Right cardiac atrium (tissue), 5 donors: ENCODE results near the gene TTYH1. TPM values are rescaled to one million over a fixed set of nuclear protein-coding genes. Genes with fewer than 3 reads are reported as not detected.

ENCODE experiments used
- ATAC-seq, 2 donors: fragments of 200-7000 bp; cut with Tn5 transposase; one replicate each; pipeline versions ENCODE4 v1.8.0 to v1.9.1; 2020; ENCODE audit warnings: moderate library complexity in 2 of 2, mild to moderate bottlenecking in 1 of 2
- DNase-seq, 3 donors: peaks; one replicate each; pipeline ENCODE4 v3.0.0-alpha.2; 2020
- H3K27ac ChIP-seq: one replicate; pipeline ENCODE4 v1.5.1; 2013; ENCODE audit warnings: mild to moderate bottlenecking, low read length, control low read depth, moderate library complexity
- H3K27me3 ChIP-seq: one replicate; pipeline ENCODE4 v1.6.1; 2013; ENCODE audit not compliant: control insufficient read depth, insufficient read depth
- H3K4me1 ChIP-seq: one replicate; pipeline ENCODE4 v1.6.1; 2013; ENCODE audit warnings: low read length; ENCODE audit not compliant: control insufficient read depth, insufficient read depth
- H3K4me3 ChIP-seq: one replicate; pipeline ENCODE4 v1.5.1; 2013; ENCODE audit warnings: low read length, control low read depth
- H3K9me3 ChIP-seq: one replicate; pipeline ENCODE4 v1.6.1; 2013; ENCODE audit warnings: low read length; ENCODE audit not compliant: control insufficient read depth
- WGBS: extraction: QIAGEN DNeasy Blood & Tissue Kit; methylation state at CpG from one replicate; pipeline ENCODE4 v1.1.7; 2013; 5-methylcytosine and 5-hydroxymethylcytosine counted together
- intact Hi-C, 4 donors: fragments of 100-400 bp; cut with DNase I; formaldehyde crosslinking; loops; one replicate each; pipeline versions ENCODE4 v1.11.0 to v1.14.0; 2022 to 2023
- polyA plus RNA-seq: library from polyadenylated mRNA; stranded (reverse); fragments of 200-250 nt; gene quantifications from one replicate; pipeline ENCODE4 v1.2.3, GENCODE V29; 2013
- total RNA-seq, 4 donors: library from RNA; stranded (reverse); fragmentation: NEBNext Ultra II Directional; extraction: Animal tissue kit (Norgen Biotek cat#: 25700); gene quantifications; one replicate each; pipeline ENCODE4 v1.2.1, GENCODE V29; 2021
- donor health status: healthy with polysubstance abuse.
- donor health status: DM: no; HTN: yes; CAD: no.
- donor health status: DM: no; HTN: no; CAD: no.
- donor health status: DM: no; HTN: yes; CAD: no; lungs with severe emphysema.
- donor health status: DM: yes; HTN: yes; CAD: no.

Gene TTYH1
- total and polyA plus RNA-seq, 5 donors = 2.4 to 3.6 (median 3.0) TPM

DNA sequence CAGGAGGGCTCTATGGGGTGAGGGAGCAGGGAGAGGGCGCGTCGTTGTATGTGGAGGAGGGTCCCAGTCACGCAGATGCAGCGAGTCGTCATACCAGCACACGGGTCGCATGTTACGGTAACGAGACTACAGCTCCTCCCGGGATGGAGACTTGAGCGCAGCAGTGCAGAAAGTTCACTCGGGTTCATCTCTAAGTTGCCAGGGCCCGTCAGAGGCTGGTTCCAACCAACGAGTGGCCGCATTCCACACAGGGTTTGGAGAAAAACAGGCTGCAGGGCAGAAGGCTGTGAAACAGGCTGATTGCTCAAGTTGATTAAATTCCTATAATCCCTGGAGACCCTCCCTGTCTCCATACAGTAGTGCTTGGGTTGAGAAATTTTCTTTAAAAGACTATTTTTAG, 21.9 kb upstream of the TTYH1 start:
- intact Hi-C loops = no loop called here
- no peaks in the 10 kb centered on the region for H3K4me1 ChIP-seq
- no peak overlapping the region for H3K27ac ChIP-seq
- H3K4me3 ChIP-seq = no peak overlapping the region
- 80% methylated on average over 16 of the region's 16 CpGs for WGBS
- H3K27me3 ChIP-seq = no peaks in the 10 kb centered on the region
- no peaks in the 10 kb centered on the region for H3K9me3 ChIP-seq
- ATAC-seq = peak in 1 of 2 donors; percentile 22
- no peak for DNase-seq

GRCh38 chr19:54395685-54396084, 19.6 kb upstream of the TTYH1 start:
- no peaks in the 10 kb centered on the region for H3K4me1 ChIP-seq
- no peaks in the 10 kb centered on the region for H3K9me3 ChIP-seq
- intact Hi-C loops = no loop called here
- ATAC-seq (no peak), DNase-seq (no peak)
- H3K27me3 ChIP-seq = no peaks in the 10 kb centered on the region
- H3K4me3 ChIP-seq = no peak overlapping the region
- 80% methylated on average over 8 of the region's 8 CpGs for WGBS
- no peak overlapping the region for H3K27ac ChIP-seq

- intact Hi-C loops = no loop called here
- DNase-seq (no peak), ATAC-seq (no peak)
- H3K9me3 ChIP-seq = no peaks in the 10 kb centered on the region
- no peak overlapping the region for H3K4me3 ChIP-seq
- no peaks in the 10 kb centered on the region for H3K4me1 ChIP-seq
- H3K27me3 ChIP-seq = no peaks in the 10 kb centered on the region
- H3K27ac ChIP-seq = no peak overlapping the region
- 67% methylated on average over 2 of the region's 2 CpGs for WGBS
Observed at GRCh38 chr19:54399189-54399588, 16.1 kb upstream of the TTYH1 start.

GRCh38 chr19:54400913-54401312, 14.4 kb upstream of the TTYH1 start:
- no peaks in the 10 kb centered on the region for H3K4me1 ChIP-seq
- intact Hi-C loops = no loop called here

DNA sequence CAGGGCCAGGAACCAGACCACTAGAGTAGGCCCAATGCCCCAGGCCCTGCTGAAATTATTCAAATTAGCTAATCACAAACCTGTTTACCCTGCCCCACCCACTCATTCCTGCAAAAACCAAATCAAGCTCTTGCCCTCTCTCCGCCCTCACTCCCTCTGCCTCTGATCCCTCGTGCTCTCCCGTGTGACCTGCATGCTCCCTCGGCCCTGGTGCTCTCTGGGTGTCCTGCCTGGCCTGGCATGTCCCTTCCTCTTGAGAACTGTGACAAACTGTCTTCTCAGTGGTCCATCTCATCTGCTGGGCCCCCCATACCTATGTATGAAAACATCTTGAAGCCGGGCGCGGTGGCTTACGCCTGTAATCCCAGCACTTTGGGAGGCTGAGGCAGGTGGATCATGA, 12.2 kb upstream of the TTYH1 start:
- no peak overlapping the region for H3K4me3 ChIP-seq
- ATAC-seq (no peak), DNase-seq (no peak)
- WGBS = 75% methylated on average over 8 of the region's 8 CpGs
- H3K4me1 ChIP-seq = no peaks in the 10 kb centered on the region
- H3K27ac ChIP-seq = no peak overlapping the region
- H3K27me3 ChIP-seq = no peaks in the 10 kb centered on the region
- no peaks in the 10 kb centered on the region for H3K9me3 ChIP-seq
- intact Hi-C loops = no loop called here

More at GRCh38 chr19:54400913-54401312, 14.4 kb upstream of the TTYH1 start:
- no peak for ATAC-seq
- H3K27me3 ChIP-seq = no peaks in the 10 kb centered on the region
- no peak for DNase-seq
- H3K9me3 ChIP-seq = no peaks in the 10 kb centered on the region
- H3K4me3 ChIP-seq = no peak overlapping the region
- WGBS = 75% methylated on average over 6 of the region's 6 CpGs
- no peak overlapping the region for H3K27ac ChIP-seq

DNA sequence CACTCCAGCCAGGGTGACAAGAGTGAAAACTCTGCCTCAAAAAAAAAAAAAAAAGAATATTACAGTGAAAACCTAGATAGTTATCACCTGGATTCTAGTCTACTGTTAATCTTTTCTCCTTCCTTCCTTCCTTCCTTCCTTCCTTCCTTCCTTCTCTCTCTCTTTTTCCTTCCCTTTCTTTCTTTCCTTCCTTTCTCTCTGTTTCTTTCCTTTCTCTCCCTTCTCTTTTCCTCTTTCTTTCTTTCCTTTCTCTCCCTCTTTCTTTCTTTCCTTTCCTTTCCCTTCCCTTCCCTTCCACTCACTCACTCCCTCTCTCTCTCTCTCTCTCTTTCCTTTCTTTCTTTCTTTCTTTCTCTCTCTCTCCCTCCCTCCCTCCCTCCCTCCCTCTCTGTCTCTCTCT, 9.6 kb upstream of the TTYH1 start:
- Histone ChIP-seq H3K4me1 (no peaks in the 10 kb centered on the region), H3K27me3 (no peaks in the 10 kb centered on the region), H3K27ac (no peak overlapping the region), H3K9me3 (no peaks in the 10 kb centered on the region), H3K4me3 (no peak overlapping the region)
- DNase-seq = no peak
- ATAC-seq = no peak
- intact Hi-C loops = no loop called here

DNA sequence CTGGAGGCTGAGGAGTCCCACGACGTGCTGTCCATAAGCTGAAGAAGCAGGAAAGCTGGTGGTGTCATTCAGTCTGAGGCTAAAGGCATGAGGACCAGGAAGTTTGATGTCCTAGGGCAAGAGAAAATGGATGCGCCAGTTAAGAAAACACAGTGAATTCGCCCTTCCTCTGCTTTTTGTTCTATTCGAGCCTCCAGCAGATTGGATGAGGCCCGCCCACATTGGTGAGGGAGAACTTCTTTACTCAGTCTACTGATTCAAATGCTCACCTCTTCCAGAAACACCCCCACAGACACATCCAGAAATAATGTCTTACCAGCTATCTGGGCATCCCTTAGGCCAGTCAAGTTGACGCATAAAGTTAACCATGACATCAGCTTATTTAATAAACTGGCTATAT, 7.5 kb upstream of the TTYH1 start:
- Histone ChIP-seq H3K27me3 (no peaks in the 10 kb centered on the region), H3K4me1 (no peaks in the 10 kb centered on the region), H3K27ac (no peak overlapping the region), H3K9me3 (no peaks in the 10 kb centered on the region), H3K4me3 (no peak overlapping the region)
- ATAC-seq = no peak
- 86% methylated on average over 7 of the region's 7 CpGs for WGBS
- intact Hi-C loops = no loop called here
- DNase-seq = no peak

DNA sequence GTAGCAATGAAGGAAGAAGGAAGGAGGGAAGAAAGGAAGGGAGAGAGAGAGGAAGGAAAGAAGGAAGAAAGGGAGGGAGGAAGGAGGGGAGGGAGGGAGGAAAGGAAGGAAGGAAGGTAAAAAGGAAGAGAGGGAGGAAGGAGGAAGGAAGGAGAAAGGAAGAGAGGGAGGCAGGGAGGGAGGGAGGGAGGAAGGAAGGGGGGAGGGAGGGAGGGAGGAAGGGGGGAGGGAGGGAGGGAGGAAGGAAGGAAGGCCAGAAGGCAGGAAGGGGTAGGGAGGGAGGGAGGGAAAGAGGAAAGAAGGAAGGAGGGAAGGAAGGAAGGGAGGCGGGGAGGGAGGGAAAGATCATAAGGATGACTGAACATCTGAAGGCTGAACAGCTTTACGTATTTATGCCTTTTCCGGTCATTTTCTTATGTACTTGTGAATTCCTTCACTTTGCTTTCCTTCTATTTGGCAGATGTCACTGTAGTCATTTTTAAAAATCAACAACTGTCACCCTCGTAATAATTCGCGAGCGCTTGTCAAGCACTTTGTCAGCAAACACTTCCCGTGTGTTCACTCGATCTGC, 6.7 kb upstream of the TTYH1 start:
- 88% methylated on average over 9 of the region's 9 CpGs for WGBS
- ATAC-seq = no peak

DNA sequence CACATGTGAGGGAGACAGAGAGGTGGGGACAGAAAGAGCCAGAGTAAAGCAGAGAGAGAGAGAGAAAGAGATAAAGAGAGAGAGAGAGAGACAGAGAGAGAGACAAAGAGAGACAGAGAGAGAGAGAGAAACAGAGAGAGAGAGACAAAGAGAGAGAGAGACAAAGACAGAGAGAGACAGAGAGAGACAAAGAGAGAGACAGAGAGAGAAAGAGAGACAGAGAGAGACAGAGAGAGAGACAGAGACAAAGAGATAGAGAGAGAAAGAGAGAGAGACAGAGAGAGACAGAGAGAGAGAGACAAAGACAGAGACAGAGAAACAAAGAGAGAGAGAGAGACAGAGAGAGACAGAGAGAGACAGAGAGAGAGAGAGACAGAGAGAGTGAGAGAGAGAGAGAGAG, 4.2 kb upstream of the TTYH1 start:
- no peak overlapping the region for H3K4me3 ChIP-seq
- no peaks in the 10 kb centered on the region for H3K27me3 ChIP-seq
- no peaks in the 10 kb centered on the region for H3K4me1 ChIP-seq
- H3K27ac ChIP-seq = no peak overlapping the region
- ATAC-seq (no peak), DNase-seq (no peak)
- intact Hi-C loops = no loop called here
- H3K9me3 ChIP-seq = no peaks in the 10 kb centered on the region

More for the DNA sequence above, 6.7 kb upstream of the TTYH1 start:
- Histone ChIP-seq H3K9me3 (no peaks in the 10 kb centered on the region), H3K4me1 (no peaks in the 10 kb centered on the region), H3K27ac (no peak overlapping the region), H3K4me3 (no peak overlapping the region), H3K27me3 (no peaks in the 10 kb centered on the region)
- intact Hi-C loops = no loop called here
- DNase-seq = no peak

DNA sequence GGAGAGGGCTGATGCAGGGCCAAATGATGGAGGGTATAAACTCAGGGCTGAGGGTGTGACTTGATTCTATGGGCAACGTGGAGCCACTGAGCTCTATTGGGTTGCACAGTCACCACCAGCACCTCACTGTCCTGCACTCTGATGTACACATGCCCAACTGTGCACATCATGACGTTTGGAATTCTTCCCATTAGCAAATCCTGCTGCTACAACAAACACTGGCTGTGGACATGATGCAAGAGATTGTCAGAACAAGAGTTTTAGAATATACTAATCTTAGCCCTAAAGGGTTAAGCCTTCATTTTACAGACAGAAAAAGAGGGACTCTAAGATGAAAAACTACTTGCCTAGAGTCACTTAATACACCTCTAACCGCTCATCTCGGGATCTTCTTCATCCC, 2.4 kb upstream of the TTYH1 start:
- no peaks in the 10 kb centered on the region for H3K4me1 ChIP-seq
- H3K9me3 ChIP-seq = no peaks in the 10 kb centered on the region
- intact Hi-C loops = no loop called here
- WGBS = 77% methylated on average over 4 of the region's 4 CpGs
- ATAC-seq (no peak), DNase-seq (no peak)
- no peaks in the 10 kb centered on the region for H3K27me3 ChIP-seq
- no peak overlapping the region for H3K4me3 ChIP-seq
- no peak overlapping the region for H3K27ac ChIP-seq

GRCh38 chr19:54414156-54414555, 1.1 kb upstream of the TTYH1 start:
- Histone ChIP-seq H3K27me3 (no peaks in the 10 kb centered on the region), H3K4me3 (no peak overlapping the region), H3K4me1 (no peaks in the 10 kb centered on the region), H3K9me3 (no peaks in the 10 kb centered on the region), H3K27ac (no peak overlapping the region)
- DNase-seq (no peak), ATAC-seq (no peak)
- intact Hi-C loops = no loop called here
- WGBS = 83% methylated on average over 4 of the region's 4 CpGs
